Pulmonary artery endothelial cell (primary cell): Measurements from ENCODE around the gene H2BK1. TPM values are rescaled to one million over a fixed set of nuclear protein-coding genes. Genes with fewer than 3 reads are reported as not detected.

Source experiments
- DNase-seq: peaks from one replicate; pipeline ENCODE4 v3.0.0-alpha.2; 2011; ENCODE audit warnings: low read depth, low spot score
- total RNA-seq: library from RNA; depleted of rRNA; stranded (reverse); fragments of >200 nt; gene quantifications from 2 replicates; pipeline ENCODE4 v1.2.3, GENCODE V29; 2014

Gene H2BK1
- total RNA-seq = not detected in 2 replicates

- DNase-seq = no peak
Measured at GRCh38 chr7:151210087-151210854, at the start of gene H2BK1. TSS of gene H2BK1 (minus strand) at chr7:151210488. CDS start at chr7:151210318, 170 bp downstream.

GRCh38 chr7:151257990-151258389, 47.7 kb upstream of the H2BK1 start:
- DNase-seq = no peak

GRCh38 chr7:151256410-151257045, 46.2 kb upstream of the H2BK1 start:
- DNase-seq = no peak

- DNase-seq = no peak
Measured at GRCh38 chr7:151255390-151255789, 45.1 kb upstream of the H2BK1 start.

DNA sequence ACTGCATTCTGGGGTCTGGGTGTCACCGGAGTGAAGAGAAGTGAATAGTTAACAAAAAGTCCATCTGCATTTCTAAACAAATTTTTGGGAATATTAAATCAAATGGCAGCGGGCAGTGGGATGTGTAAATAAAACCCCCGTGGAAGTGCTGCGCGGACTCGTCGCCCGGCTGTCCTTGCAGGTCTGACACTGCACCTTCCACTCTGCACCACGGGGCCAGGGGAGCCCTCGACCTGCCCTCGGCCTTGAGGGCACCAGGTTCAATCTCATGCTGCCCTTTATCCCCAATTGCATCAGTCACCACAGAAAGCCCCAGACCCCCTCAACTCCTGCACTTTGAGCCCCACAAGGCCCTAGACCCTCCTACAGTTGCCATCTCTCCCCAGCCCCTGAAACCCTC, 44.6 kb upstream of the H2BK1 start:
- DNase-seq = no peak

DNA sequence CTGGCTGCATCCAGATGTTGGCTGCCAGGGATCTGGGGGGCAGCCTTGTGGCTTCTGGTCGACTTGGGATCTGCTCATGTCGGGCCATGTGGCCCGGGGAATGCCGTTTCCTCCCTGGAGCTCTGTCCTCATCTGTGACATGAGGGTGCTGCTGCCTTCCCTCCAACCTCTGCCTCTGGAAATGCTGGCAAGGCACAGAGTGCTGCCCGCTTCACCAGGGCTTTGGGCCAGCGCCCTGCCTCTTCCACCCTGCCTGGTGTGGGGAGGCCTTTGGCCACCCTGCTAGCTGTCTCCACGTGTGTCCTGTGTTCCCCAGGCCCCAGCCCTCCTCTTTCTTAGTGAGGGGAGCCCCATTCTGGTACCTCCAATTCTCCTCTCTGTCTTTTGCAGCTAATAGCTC, 44.0 kb upstream of the H2BK1 start:
- DNase-seq = no peak

GRCh38 chr7:151252961-151253711, 42.8 kb upstream of the H2BK1 start:
- no peak for DNase-seq

DNA sequence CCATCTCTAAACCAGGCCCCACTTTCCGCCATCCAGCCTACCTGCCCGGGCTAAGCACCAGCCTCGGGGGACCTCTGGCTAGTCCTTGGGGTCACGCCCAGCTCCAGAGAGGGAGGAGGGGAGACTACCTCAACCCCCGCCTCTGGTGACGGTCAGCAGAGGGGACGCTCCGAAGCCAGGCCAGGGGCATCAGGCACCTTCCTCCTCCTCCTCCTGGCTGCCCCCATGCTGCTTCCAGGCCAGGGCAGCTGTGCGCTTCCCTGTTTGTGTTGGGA, 42.2 kb upstream of the H2BK1 start:
- DNase-seq = no peak

- DNase-seq = no peak
Measured at GRCh38 chr7:151251689-151252560, 41.6 kb upstream of the H2BK1 start.

DNA sequence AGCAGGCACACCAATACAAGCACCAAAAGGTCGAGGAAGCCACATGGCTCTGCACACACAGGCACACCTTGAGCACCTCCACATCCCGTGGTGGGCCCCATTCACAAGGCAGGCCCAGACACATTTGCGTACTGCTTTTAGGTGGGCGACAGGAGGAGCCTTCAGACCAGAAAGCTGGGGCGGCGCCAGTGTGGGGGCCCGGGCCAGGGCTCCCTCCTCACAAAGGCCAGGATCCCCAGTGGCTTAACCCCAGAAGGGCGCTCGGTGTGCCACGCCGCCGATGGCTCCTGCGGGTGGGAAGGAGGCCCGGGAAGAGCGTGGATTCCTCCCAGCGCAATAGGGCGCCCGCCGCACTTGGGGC, 41.0 kb upstream of the H2BK1 start:
- no peak for DNase-seq

- no peak for DNase-seq
Measured at GRCh38 chr7:151250181-151251132, 40.2 kb upstream of the H2BK1 start.

DNA sequence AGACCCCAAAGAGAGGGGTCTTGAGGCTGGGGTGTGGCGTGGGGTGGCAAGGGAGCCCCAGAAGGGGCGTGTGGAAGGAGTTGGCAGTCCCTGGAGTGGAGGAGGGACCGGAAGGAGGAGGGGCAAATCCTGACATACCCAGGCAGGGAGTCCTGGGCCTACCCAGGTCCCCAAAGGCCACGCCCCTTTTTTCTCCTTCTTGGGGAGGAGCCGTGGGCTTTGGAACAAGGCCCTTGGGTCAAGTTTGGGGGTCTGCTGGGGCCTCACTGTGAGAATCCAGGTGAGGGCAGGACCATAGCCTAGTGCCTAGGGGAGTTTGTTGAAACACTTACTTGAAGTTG, 39.4 kb upstream of the H2BK1 start:
- no peak for DNase-seq

DNA sequence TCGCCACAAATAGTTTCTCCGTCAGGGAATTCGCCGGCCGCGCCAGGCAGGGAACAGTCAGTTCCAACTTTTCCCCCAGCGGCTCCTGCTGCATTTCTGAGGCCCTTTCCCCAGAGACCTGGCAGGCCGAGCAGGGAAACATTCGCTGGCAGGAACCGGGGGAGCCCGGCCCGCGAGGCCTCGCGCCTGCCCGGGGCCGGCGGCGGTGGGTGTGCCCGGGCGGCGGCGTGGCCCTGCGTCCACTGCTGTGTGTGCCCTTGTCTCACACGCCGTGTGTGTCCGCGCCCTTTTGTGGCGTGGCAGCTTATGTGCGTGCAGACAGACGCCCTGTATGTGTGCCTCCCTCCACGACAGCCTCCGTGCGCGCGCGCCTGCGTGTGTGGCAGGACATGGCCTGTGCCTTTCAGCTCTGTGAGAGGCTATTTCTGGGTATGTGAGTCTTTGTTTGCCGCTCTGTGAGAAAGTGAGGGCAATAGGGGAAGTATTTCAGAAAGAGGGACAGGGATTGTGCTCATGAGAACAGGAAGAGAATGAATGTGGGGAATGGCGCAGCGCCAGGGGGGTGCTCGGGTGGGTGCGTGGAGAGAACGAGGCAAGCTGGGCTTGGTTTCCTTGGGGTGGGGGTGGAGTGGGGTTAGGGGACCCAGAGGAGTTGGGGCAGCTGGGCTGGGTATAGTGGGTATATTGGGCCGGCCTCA, 38.9 kb upstream of the H2BK1 start:
- DNase-seq = no peak

DNA sequence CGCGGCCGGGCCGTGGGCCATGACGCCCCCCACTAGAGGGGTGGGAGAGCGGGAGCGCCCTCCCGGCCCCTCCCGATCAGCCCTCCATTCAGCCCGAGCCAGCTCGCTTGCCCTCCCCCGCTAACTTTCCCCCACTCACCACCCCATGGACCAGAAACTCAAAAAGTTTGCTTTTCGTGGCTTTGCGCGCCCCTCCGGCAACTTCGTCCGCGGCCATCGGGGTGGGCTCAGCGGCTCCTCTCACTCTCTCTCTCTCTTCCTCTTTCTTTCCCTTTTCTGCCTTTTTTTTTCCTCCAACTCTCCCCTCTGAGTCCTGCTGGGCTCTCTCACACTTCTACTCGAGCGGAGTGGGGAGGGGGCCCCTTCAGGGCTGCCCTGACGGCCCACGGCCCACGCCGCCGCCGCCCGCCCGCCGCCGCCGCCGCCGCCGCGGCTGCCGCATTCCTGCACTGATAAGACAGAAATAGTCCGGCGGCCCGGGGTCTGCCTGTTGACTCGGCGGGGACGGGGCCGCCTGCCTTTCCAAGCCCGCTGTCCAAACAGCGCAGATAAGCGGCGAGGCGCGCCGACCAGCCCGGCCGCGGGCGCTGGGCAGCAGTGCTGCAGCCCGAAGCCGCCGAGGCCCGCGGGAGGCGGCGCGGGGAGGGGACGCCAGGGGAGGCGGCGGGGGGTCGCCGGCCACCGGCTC, 38.2 kb upstream of the H2BK1 start, which contains the start of gene SMARCD3:
TSS of gene SMARCD3 (minus strand) at position 349 of the 688 bp plus-strand sequence. CDS start at position 217, 132 bp downstream.
- no peak for DNase-seq

GRCh38 chr7:151247611-151248345, 37.5 kb upstream of the H2BK1 start:
- no peak for DNase-seq

DNA sequence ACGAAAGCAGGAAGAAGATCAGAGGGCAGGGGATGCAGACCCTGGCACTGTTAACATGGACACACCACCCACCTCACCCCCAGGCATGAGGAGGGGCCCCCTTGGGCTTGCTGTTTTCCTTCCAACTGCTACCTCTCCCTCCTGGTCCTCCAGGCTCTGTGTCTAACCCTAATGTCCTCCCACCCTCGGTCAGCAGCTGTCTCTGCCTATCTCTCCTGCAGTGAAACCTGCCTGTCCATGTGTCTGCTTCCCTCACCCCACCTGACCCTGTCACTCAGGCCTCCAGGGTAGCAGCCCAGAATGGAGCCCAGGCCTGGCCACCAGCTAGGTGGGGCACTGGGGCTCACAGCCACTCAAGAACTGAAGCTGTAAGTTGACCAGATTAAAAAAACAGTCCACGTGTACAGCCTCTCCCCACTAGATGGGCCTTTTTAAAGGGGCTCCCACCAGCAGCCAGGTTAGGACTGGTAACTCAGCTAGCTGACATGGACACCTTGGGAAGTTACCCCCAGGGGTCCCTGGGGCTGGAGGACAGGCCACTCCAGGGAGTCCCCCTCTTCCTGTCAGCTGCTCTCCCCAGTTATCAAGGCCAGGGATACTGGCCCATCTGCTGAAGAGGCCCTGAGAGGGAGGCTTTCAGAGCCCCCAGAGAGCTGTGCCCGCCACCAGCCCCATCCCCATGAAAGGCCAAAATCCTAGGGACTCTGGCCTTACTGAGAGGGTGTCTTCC, 36.7 kb upstream of the H2BK1 start:
- DNase-seq = no peak

- DNase-seq = no peak
Measured at GRCh38 chr7:151246102-151246850, 36.0 kb upstream of the H2BK1 start.
